ENCODE data around the gene PRKG1.

The PRKG1 gene

GRCh38 chr10:51097546-51097945 lies 23.3 kb downstream of the PRKG1 start:
- no peak overlapping the region for H4K8ac ChIP-seq (ENCODE audit: low read depth, low read length)
- no peak overlapping the region for H3K4ac ChIP-seq (ENCODE audit: low read depth, low read length)
- no peak overlapping the region for H3K4me2 ChIP-seq (ENCODE audit: low read length)
- H3K27ac ChIP-seq (ENCODE audit: low read depth, low read length) = no peak overlapping the region
- H3K18ac ChIP-seq (ENCODE audit: low read length) = no peak overlapping the region
- no peak overlapping the region for H2BK120ac ChIP-seq (ENCODE audit: low read depth, low read length)
- no peak overlapping the region for H3K23ac ChIP-seq (ENCODE audit: low read length)
- no peak overlapping the region for H3K56ac ChIP-seq (ENCODE audit: low read length)
- WGBS (ENCODE audit: extremely low coverage, insufficient coverage, low lambda C conversion rate) = no CpG with 5 or more reads among the region's 4 CpGs
- no peaks in the 10 kb centered on the region for H3K4me1 ChIP-seq (ENCODE audit: control insufficient read depth, low read depth, low read length)
- DNase-seq = no peak
- H3K27me3 ChIP-seq (ENCODE audit: insufficient read depth, low read length, poor library complexity) = no peaks in the 10 kb centered on the region
- no peak overlapping the region for H4K5ac ChIP-seq (ENCODE audit: low read length)
- H3K79me2 ChIP-seq (ENCODE audit: control insufficient read depth, insufficient read depth, low read length) = no peaks in the 10 kb centered on the region
- H3K79me1 ChIP-seq (ENCODE audit: low read length) = no peaks in the 10 kb centered on the region
- H2AK5ac ChIP-seq (ENCODE audit: low read length) = no peak overlapping the region
- H2BK15ac ChIP-seq (replicated peaks; ENCODE audit: low read depth) = no peak overlapping the region
- H3K4me3 ChIP-seq (ENCODE audit: low read length) = no peak overlapping the region
- no peak overlapping the region for H2BK5ac ChIP-seq (ENCODE audit: low read length)
- no peak overlapping the region for H3K9ac ChIP-seq (ENCODE audit: low read length)
- no peaks in the 10 kb centered on the region for H3K36me3 ChIP-seq (ENCODE audit: control insufficient read depth, insufficient read depth, low read length)

- no peak overlapping the region for H4K5ac ChIP-seq (ENCODE audit: low read length)
- H2BK5ac ChIP-seq (ENCODE audit: low read length) = no peak overlapping the region
- H4K8ac ChIP-seq (ENCODE audit: low read depth, low read length) = no peak overlapping the region
- H3K23ac ChIP-seq (ENCODE audit: low read length) = no peak overlapping the region
- H3K4ac ChIP-seq (ENCODE audit: low read depth, low read length) = no peak overlapping the region
- H2AK5ac ChIP-seq (ENCODE audit: low read length) = no peak overlapping the region
- H3K36me3 ChIP-seq (ENCODE audit: control insufficient read depth, insufficient read depth, low read length) = no peaks in the 10 kb centered on the region
- no CpG with 5 or more reads among the region's 1 CpG for WGBS (ENCODE audit: extremely low coverage, insufficient coverage, low lambda C conversion rate)
- no peak overlapping the region for H3K4me3 ChIP-seq (ENCODE audit: low read length)
- no peaks in the 10 kb centered on the region for H3K79me1 ChIP-seq (ENCODE audit: low read length)
- no peak overlapping the region for H3K27ac ChIP-seq (ENCODE audit: low read depth, low read length)
- H3K9ac ChIP-seq (ENCODE audit: low read length) = no peak overlapping the region
- DNase-seq = no peak
- no peak overlapping the region for H3K18ac ChIP-seq (ENCODE audit: low read length)
- no peak overlapping the region for H2BK120ac ChIP-seq (ENCODE audit: low read depth, low read length)
- H3K56ac ChIP-seq (ENCODE audit: low read length) = no peak overlapping the region
- H2BK15ac ChIP-seq (replicated peaks; ENCODE audit: low read depth) = no peak overlapping the region
- no peaks in the 10 kb centered on the region for H3K4me1 ChIP-seq (ENCODE audit: control insufficient read depth, low read depth, low read length)
- no peak overlapping the region for H3K4me2 ChIP-seq (ENCODE audit: low read length)
- no peaks in the 10 kb centered on the region for H3K27me3 ChIP-seq (ENCODE audit: insufficient read depth, low read length, poor library complexity)
- no peaks in the 10 kb centered on the region for H3K79me2 ChIP-seq (ENCODE audit: control insufficient read depth, insufficient read depth, low read length)
These were observed 25.9 kb downstream of the PRKG1 start for GRCh38 chr10:51100221-51100620.

GRCh38 chr10:51103554-51104217 lies 29.4 kb downstream of the PRKG1 start:
- Histone ChIP-seq H3K27me3 (ENCODE audit: insufficient read depth, low read length, poor library complexity) (no peaks in the 10 kb centered on the region), H4K5ac (ENCODE audit: low read length) (no peak overlapping the region), H3K18ac (ENCODE audit: low read length) (no peak overlapping the region), H4K8ac (ENCODE audit: low read depth, low read length) (no peak overlapping the region), H3K9ac (ENCODE audit: low read length) (no peak overlapping the region), H3K23ac (ENCODE audit: low read length) (no peak overlapping the region), H3K4me3 (ENCODE audit: low read length) (no peak overlapping the region), H3K27ac (ENCODE audit: low read depth, low read length) (no peak overlapping the region), H3K4me1 (ENCODE audit: control insufficient read depth, low read depth, low read length) (no peaks in the 10 kb centered on the region), H3K56ac (ENCODE audit: low read length) (no peak overlapping the region), H3K4ac (ENCODE audit: low read depth, low read length) (no peak overlapping the region), H2BK5ac (ENCODE audit: low read length) (no peak overlapping the region), H2BK15ac (replicated peaks; ENCODE audit: low read depth) (no peak overlapping the region), H2BK120ac (ENCODE audit: low read depth, low read length) (no peak overlapping the region), H3K36me3 (ENCODE audit: control insufficient read depth, insufficient read depth, low read length) (no peaks in the 10 kb centered on the region), H3K4me2 (ENCODE audit: low read length) (no peak overlapping the region), H3K79me2 (ENCODE audit: control insufficient read depth, insufficient read depth, low read length) (no peaks in the 10 kb centered on the region), H2AK5ac (ENCODE audit: low read length) (no peak overlapping the region), H3K79me1 (ENCODE audit: low read length) (no peaks in the 10 kb centered on the region)
- WGBS (ENCODE audit: extremely low coverage, insufficient coverage, low lambda C conversion rate) = no CpG with 5 or more reads among the region's 3 CpGs
- no peak for DNase-seq

- H3K27ac ChIP-seq (ENCODE audit: low read depth, low read length) = no peak overlapping the region
- no peak overlapping the region for H2AK5ac ChIP-seq (ENCODE audit: low read length)
- no peak overlapping the region for H4K5ac ChIP-seq (ENCODE audit: low read length)
- H3K4me2 ChIP-seq (ENCODE audit: low read length) = no peak overlapping the region
- H2BK15ac ChIP-seq (replicated peaks; ENCODE audit: low read depth) = no peak overlapping the region
- no peak overlapping the region for H4K8ac ChIP-seq (ENCODE audit: low read depth, low read length)
- H2BK120ac ChIP-seq (ENCODE audit: low read depth, low read length) = no peak overlapping the region
- H3K27me3 ChIP-seq (ENCODE audit: insufficient read depth, low read length, poor library complexity) = no peaks in the 10 kb centered on the region
- H3K23ac ChIP-seq (ENCODE audit: low read length) = no peak overlapping the region
- WGBS (ENCODE audit: extremely low coverage, insufficient coverage, low lambda C conversion rate) = no CpG with 5 or more reads among the region's 5 CpGs
- H3K4me1 ChIP-seq (ENCODE audit: control insufficient read depth, low read depth, low read length) = no peaks in the 10 kb centered on the region
- H3K79me2 ChIP-seq (ENCODE audit: control insufficient read depth, insufficient read depth, low read length) = no peaks in the 10 kb centered on the region
- H3K4me3 ChIP-seq (ENCODE audit: low read length) = no peak overlapping the region
- no peak overlapping the region for H3K56ac ChIP-seq (ENCODE audit: low read length)
- H3K36me3 ChIP-seq (ENCODE audit: control insufficient read depth, insufficient read depth, low read length) = no peaks in the 10 kb centered on the region
- no peak overlapping the region for H3K9ac ChIP-seq (ENCODE audit: low read length)
- H3K79me1 ChIP-seq (ENCODE audit: low read length) = no peaks in the 10 kb centered on the region
- H3K4ac ChIP-seq (ENCODE audit: low read depth, low read length) = no peak overlapping the region
- DNase-seq = no peak
- H3K18ac ChIP-seq (ENCODE audit: low read length) = no peak overlapping the region
- no peak overlapping the region for H2BK5ac ChIP-seq (ENCODE audit: low read length)
These were observed 32.1 kb downstream of the PRKG1 start for GRCh38 chr10:51106311-51106945.

- H3K4me3 ChIP-seq (ENCODE audit: low read length) = no peak overlapping the region
- H2BK120ac ChIP-seq (ENCODE audit: low read depth, low read length) = no peak overlapping the region
- H3K27me3 ChIP-seq (ENCODE audit: insufficient read depth, low read length, poor library complexity) = no peaks in the 10 kb centered on the region
- no peak overlapping the region for H3K4me2 ChIP-seq (ENCODE audit: low read length)
- no peak overlapping the region for H3K4ac ChIP-seq (ENCODE audit: low read depth, low read length)
- H2BK15ac ChIP-seq (replicated peaks; ENCODE audit: low read depth) = no peak overlapping the region
- H3K56ac ChIP-seq (ENCODE audit: low read length) = no peak overlapping the region
- no peaks in the 10 kb centered on the region for H3K79me1 ChIP-seq (ENCODE audit: low read length)
- H3K79me2 ChIP-seq (ENCODE audit: control insufficient read depth, insufficient read depth, low read length) = no peaks in the 10 kb centered on the region
- no peak overlapping the region for H4K8ac ChIP-seq (ENCODE audit: low read depth, low read length)
- no CpG with 5 or more reads among the region's 1 CpG for WGBS (ENCODE audit: extremely low coverage, insufficient coverage, low lambda C conversion rate)
- no peak overlapping the region for H2AK5ac ChIP-seq (ENCODE audit: low read length)
- H3K9ac ChIP-seq (ENCODE audit: low read length) = no peak overlapping the region
- no peak overlapping the region for H4K5ac ChIP-seq (ENCODE audit: low read length)
- no peak overlapping the region for H3K27ac ChIP-seq (ENCODE audit: low read depth, low read length)
- no peaks in the 10 kb centered on the region for H3K4me1 ChIP-seq (ENCODE audit: control insufficient read depth, low read depth, low read length)
- no peak overlapping the region for H3K23ac ChIP-seq (ENCODE audit: low read length)
- no peaks in the 10 kb centered on the region for H3K36me3 ChIP-seq (ENCODE audit: control insufficient read depth, insufficient read depth, low read length)
- H3K18ac ChIP-seq (ENCODE audit: low read length) = no peak overlapping the region
- no peak overlapping the region for H2BK5ac ChIP-seq (ENCODE audit: low read length)
- DNase-seq = no peak
These were observed 34.1 kb downstream of the PRKG1 start for GRCh38 chr10:51108406-51108805.
